ENCODE measurements around the gene NCR2. TPM values are rescaled to one million over a fixed set of nuclear protein-coding genes. Genes with fewer than 3 reads are reported as not detected.
"Not testable (repeated sequence)": the region's sequence is repeated elsewhere in the genome, so short reads cannot be mapped to it uniquely, and the experiment has no call there.

NCR2 gene
- total RNA-seq, 4 donors from 2014 or later = 0.26 TPM; not detected in 3

GRCh38 chr6:41289815-41290214 lies 45.6 kb upstream of the NCR2 start:
- no peak for DNase-seq
- Histone ChIP-seq H3K27me3 (peaks cover 0 to 47% (median 0%) of the 10 kb centered on the region in 4 donors), H3K9me3 (no peaks in the 10 kb centered on the region), H3K4me3 (no peak overlapping the region), H3K4me1 (peaks cover 0 to 4% (median 0%) of the 10 kb centered on the region in 3 donors), H3K36me3 (no peaks in the 10 kb centered on the region), H3K27ac (no peak overlapping the region)
- WGBS, 2 donors = 71 to 86% methylated on average over 2 to 4 of the region's 4 CpGs
- TF ChIP-seq CTCF (IDR thresholded peaks at IDR 0.05) (no peak), POLR2A (IDR thresholded peaks at IDR 0.05) (no peak)
- intact Hi-C loops (cut with DNase I) = no loop called here

GRCh38 chr6:41291717-41292116 lies 43.7 kb upstream of the NCR2 start:
- no peak for DNase-seq
- Histone ChIP-seq H3K4me1 (peaks cover 0 to 4% (median 0%) of the 10 kb centered on the region in 3 donors), H3K27me3 (peaks cover 0 to 46% (median 0%) of the 10 kb centered on the region in 4 donors), H3K36me3 (no peaks in the 10 kb centered on the region), H3K4me3 (no peak overlapping the region), H3K27ac (no peak overlapping the region), H3K9me3 (no peaks in the 10 kb centered on the region)
- TF ChIP-seq POLR2A (IDR thresholded peaks at IDR 0.05) (no peak), CTCF (IDR thresholded peaks at IDR 0.05) (no peak)
- intact Hi-C loops (cut with DNase I) = no loop called here
- WGBS, 2 donors = 60 to 67% methylated on average over 1 of the region's 1 CpG

- TF ChIP-seq CTCF (IDR thresholded peaks at IDR 0.05) = no peak
- TF ChIP-seq POLR2A (IDR thresholded peaks at IDR 0.05) = no peak
- H3K4me3 ChIP-seq = no peak overlapping the region
- H3K27ac ChIP-seq = no peak overlapping the region
- no peak for DNase-seq
- 85 to 90% methylated on average over 2 to 3 of the region's 3 CpGs for WGBS, 2 donors
- H3K9me3 ChIP-seq = peaks cover 0 to 8% (median 0%) of the 10 kb centered on the region in 3 donors
- H3K36me3 ChIP-seq = no peaks in the 10 kb centered on the region
- H3K27me3 ChIP-seq = peaks cover 0 to 55% (median 0%) of the 10 kb centered on the region in 4 donors
- intact Hi-C loops (cut with DNase I) = no loop called here
- H3K4me1 ChIP-seq = no peaks in the 10 kb centered on the region
Measured at GRCh38 chr6:41294214-41294872, 41.1 kb upstream of the NCR2 start.

- peaks cover 0 to 44% (median 0%) of the 10 kb centered on the region in 4 donors for H3K27me3 ChIP-seq
- H3K9me3 ChIP-seq; H3K4me3 ChIP-seq; DNase-seq; H3K4me1 ChIP-seq; intact Hi-C loops (cut with DNase I); H3K36me3 ChIP-seq; H3K27ac ChIP-seq: not testable (repeated sequence)
- WGBS, 2 donors = 64 to 66% methylated on average over 5 of the region's 5 CpGs
Measured at GRCh38 chr6:41297248-41297647, 38.2 kb upstream of the NCR2 start.

- H3K36me3 ChIP-seq = no peaks in the 10 kb centered on the region
- H3K9me3 ChIP-seq = peaks cover 0 to 8% (median 0%) of the 10 kb centered on the region in 3 donors
- TF ChIP-seq POLR2A (IDR thresholded peaks at IDR 0.05) = no peak
- TF ChIP-seq CTCF (IDR thresholded peaks at IDR 0.05) = no peak
- no peak overlapping the region for H3K4me3 ChIP-seq
- peaks cover 0 to 52% (median 0%) of the 10 kb centered on the region in 4 donors for H3K27me3 ChIP-seq
- H3K27ac ChIP-seq = no peak overlapping the region
- no peak for DNase-seq
- intact Hi-C loops (cut with DNase I) = no loop called here
- H3K4me1 ChIP-seq = no peaks in the 10 kb centered on the region
- 43 to 53% methylated on average over 3 of the region's 3 CpGs for WGBS, 2 donors
Measured at GRCh38 chr6:41298785-41299502, 36.5 kb upstream of the NCR2 start.

Data from esophagus squamous epithelium (tissue), 5 donors.